Stimulated activated CD8-positive, alpha-beta memory T cell treated with anti-CD3 and anti-CD28 coated beads, Interleukin-4, amount 100 ng/mL, for 1 hour (primary cell): Measurements from ENCODE around the gene SH2D2A.

Experiments
- DNase-seq, 2 donors: peaks; one replicate each; pipeline ENCODE4 v3.0.0-alpha.2; 2020; ENCODE audit warnings: low read depth in 2 of 2, low spot score in 1 of 2

The SH2D2A gene

GRCh38 chr1:156803086-156803851 lies 13.4 kb downstream of the SH2D2A start:
- DNase-seq, result no peak

- DNase-seq, result no peak
Measured at GRCh38 chr1:156802421-156802935, 14.2 kb downstream of the SH2D2A start.

GRCh38 chr1:156801409-156802121 lies 15.1 kb downstream of the SH2D2A start:
- no peak for DNase-seq

- no peak for DNase-seq
Measured at GRCh38 chr1:156797212-156797871, 19.3 kb downstream of the SH2D2A start.

- no peak for DNase-seq
Measured at GRCh38 chr1:156796340-156797097, 20.1 kb downstream of the SH2D2A start.

- no peak for DNase-seq
Measured at GRCh38 chr1:156795787-156796186, 20.9 kb downstream of the SH2D2A start.

GRCh38 chr1:156795374-156795733 lies 21.3 kb downstream of the SH2D2A start:
- no peak for DNase-seq

GRCh38 chr1:156794506-156795373 lies 21.9 kb downstream of the SH2D2A start:
- DNase-seq, result no peak

- DNase-seq, result no peak
Measured at GRCh38 chr1:156789621-156790318, 26.9 kb downstream of the SH2D2A start.

- no peak for DNase-seq
Measured at GRCh38 chr1:156788136-156788535, 28.5 kb downstream of the SH2D2A start.

GRCh38 chr1:156786640-156787039 lies 30.0 kb downstream of the SH2D2A start:
- no peak for DNase-seq

GRCh38 chr1:156785458-156785857 lies 31.2 kb downstream of the SH2D2A start:
- DNase-seq, result no peak

- no peak for DNase-seq
Measured at GRCh38 chr1:156781585-156782186, 35.0 kb downstream of the SH2D2A start.

- DNase-seq, result no peak
Measured at GRCh38 chr1:156777573-156777972, 39.1 kb downstream of the SH2D2A start.

GRCh38 chr1:156776942-156777341 lies 39.7 kb downstream of the SH2D2A start:
- no peak for DNase-seq

GRCh38 chr1:156775799-156776198 lies 40.8 kb downstream of the SH2D2A start:
- no peak for DNase-seq

GRCh38 chr1:156773607-156774006 lies 43.0 kb downstream of the SH2D2A start:
- DNase-seq, result no peak

- DNase-seq, result no peak
Measured at GRCh38 chr1:156772728-156773497, 43.7 kb downstream of the SH2D2A start.
